Measurements from ENCODE around the gene SERPINI1. TPM values are rescaled to one million over a fixed set of nuclear protein-coding genes. Genes with fewer than 3 reads are reported as not detected.

The SERPINI1 gene
- total RNA-seq, 1 donor from 2014 or later = 1.9 TPM

DNA sequence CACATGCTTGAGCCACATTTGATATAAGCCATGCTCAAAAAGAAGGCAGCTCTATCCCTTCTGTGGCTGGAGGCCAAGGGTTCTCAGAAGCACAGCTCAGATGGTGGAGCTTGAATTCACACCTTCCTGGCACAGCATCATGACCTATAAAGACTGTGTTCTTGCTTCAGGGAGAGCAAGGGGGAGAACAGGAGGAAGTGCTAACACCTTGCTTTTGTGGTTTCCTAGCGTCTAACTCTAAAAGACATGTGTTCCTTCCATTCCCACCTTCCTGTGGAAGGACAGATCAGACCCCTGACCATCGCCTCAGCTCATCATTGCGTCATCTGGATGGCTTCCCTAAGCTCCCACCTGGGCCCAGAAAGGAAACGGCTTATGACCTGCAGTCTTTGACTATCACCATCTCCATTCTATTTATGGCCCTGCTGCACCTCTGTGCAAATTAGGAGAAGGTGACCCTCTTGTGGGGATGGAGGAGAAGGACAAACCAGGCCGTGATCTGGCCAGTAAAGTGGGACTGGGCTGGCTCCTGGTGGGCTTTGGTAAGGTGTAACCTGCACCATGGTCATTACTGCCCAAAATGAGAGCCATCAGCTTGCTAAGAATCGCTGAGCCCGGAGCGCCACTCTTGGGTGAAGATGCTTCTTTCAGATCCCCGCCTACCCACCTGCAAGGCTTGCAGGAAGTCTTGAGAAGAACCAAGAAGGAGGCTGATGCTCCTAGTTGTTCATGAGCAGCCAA, 128.5 kb downstream of the SERPINI1 start:
- no peak overlapping the region for H3K4me3 ChIP-seq (ENCODE audit: low read depth, low read length)
- TF ChIP-seq, protein P1, sequence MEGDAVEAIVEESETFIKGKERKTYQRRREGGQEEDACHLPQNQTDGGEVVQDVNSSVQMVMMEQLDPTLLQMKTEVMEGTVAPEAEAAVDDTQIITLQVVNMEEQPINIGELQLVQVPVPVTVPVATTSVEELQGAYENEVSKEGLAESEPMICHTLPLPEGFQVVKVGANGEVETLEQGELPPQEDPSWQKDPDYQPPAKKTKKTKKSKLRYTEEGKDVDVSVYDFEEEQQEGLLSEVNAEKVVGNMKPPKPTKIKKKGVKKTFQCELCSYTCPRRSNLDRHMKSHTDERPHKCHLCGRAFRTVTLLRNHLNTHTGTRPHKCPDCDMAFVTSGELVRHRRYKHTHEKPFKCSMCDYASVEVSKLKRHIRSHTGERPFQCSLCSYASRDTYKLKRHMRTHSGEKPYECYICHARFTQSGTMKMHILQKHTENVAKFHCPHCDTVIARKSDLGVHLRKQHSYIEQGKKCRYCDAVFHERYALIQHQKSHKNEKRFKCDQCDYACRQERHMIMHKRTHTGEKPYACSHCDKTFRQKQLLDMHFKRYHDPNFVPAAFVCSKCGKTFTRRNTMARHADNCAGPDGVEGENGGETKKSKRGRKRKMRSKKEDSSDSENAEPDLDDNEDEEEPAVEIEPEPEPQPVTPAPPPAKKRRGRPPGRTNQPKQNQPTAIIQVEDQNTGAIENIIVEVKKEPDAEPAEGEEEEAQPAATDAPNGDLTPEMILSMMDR (IDR thresholded peaks at IDR 0.05; ENCODE audit: insufficient read depth, low read length, poor library complexity, severe bottlenecking) = no peak
- no peaks in the 10 kb centered on the region for H3K27me3 ChIP-seq (ENCODE audit: control insufficient read depth, insufficient read depth, low read length)
- no peak for DNase-seq (ENCODE audit: low read depth)
- no peaks in the 10 kb centered on the region for H3K36me3 ChIP-seq (ENCODE audit: control insufficient read depth, insufficient read depth, low read length)

DNA sequence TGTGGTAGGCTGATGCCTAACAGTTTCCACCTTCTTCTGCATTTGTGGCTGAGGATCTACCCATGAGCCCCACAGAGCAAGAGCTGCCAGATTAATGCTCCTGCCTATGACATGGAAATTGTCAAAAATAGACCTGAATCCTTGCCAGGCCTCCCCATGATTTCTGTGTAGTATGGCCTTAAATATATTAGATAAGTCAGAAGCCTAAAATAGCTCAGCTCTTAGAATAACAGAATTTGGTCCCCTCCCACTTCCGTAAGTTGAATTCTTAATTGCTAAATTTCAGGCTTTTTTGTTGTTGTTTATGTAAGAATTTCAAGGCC, 129.0 kb downstream of the SERPINI1 start:
- Histone ChIP-seq H3K36me3 (ENCODE audit: control insufficient read depth, insufficient read depth, low read length) (no peaks in the 10 kb centered on the region), H3K27me3 (ENCODE audit: control insufficient read depth, insufficient read depth, low read length) (no peaks in the 10 kb centered on the region), H3K4me3 (ENCODE audit: low read depth, low read length) (no peak overlapping the region)
- TF ChIP-seq, protein P1 (IDR thresholded peaks at IDR 0.05; ENCODE audit: insufficient read depth, low read length, poor library complexity, severe bottlenecking) = no peak
- DNase-seq (ENCODE audit: low read depth) = no peak

GRCh38 chr3:167866331-167866730, 130.8 kb downstream of the SERPINI1 start:
- Histone ChIP-seq H3K4me3 (ENCODE audit: low read depth, low read length) (no peak overlapping the region), H3K27me3 (ENCODE audit: control insufficient read depth, insufficient read depth, low read length) (no peaks in the 10 kb centered on the region), H3K36me3 (ENCODE audit: control insufficient read depth, insufficient read depth, low read length) (no peaks in the 10 kb centered on the region)
- no peak for DNase-seq (ENCODE audit: low read depth)
- TF ChIP-seq, protein P1 (IDR thresholded peaks at IDR 0.05; ENCODE audit: insufficient read depth, low read length, poor library complexity, severe bottlenecking) = no peak

- Histone ChIP-seq H3K4me3 (ENCODE audit: low read depth, low read length) (no peak overlapping the region), H3K27me3 (ENCODE audit: control insufficient read depth, insufficient read depth, low read length) (no peaks in the 10 kb centered on the region), H3K36me3 (ENCODE audit: control insufficient read depth, insufficient read depth, low read length) (no peaks in the 10 kb centered on the region)
- TF ChIP-seq, protein P1 (IDR thresholded peaks at IDR 0.05; ENCODE audit: insufficient read depth, low read length, poor library complexity, severe bottlenecking) = no peak
- no peak for DNase-seq (ENCODE audit: low read depth)
Observed at GRCh38 chr3:167867981-167868380, 132.5 kb downstream of the SERPINI1 start.

GRCh38 chr3:167870181-167870580, 134.7 kb downstream of the SERPINI1 start:
- DNase-seq (ENCODE audit: low read depth) = no peak
- Histone ChIP-seq H3K27me3 (ENCODE audit: control insufficient read depth, insufficient read depth, low read length) (no peaks in the 10 kb centered on the region), H3K36me3 (ENCODE audit: control insufficient read depth, insufficient read depth, low read length) (no peaks in the 10 kb centered on the region), H3K4me3 (ENCODE audit: low read depth, low read length) (no peak overlapping the region)
- TF ChIP-seq, protein P1 (IDR thresholded peaks at IDR 0.05; ENCODE audit: insufficient read depth, low read length, poor library complexity, severe bottlenecking) = no peak

- DNase-seq (ENCODE audit: low read depth) = no peak
- no peaks in the 10 kb centered on the region for H3K27me3 ChIP-seq (ENCODE audit: control insufficient read depth, insufficient read depth, low read length)
- H3K36me3 ChIP-seq (ENCODE audit: control insufficient read depth, insufficient read depth, low read length) = no peaks in the 10 kb centered on the region
- TF ChIP-seq, protein P1 (IDR thresholded peaks at IDR 0.05; ENCODE audit: insufficient read depth, low read length, poor library complexity, severe bottlenecking) = no peak
- H3K4me3 ChIP-seq (ENCODE audit: low read depth, low read length) = no peak overlapping the region
Observed at GRCh38 chr3:167870759-167871158, 135.2 kb downstream of the SERPINI1 start.

Measured in kidney epithelial cell (primary cell).